ENCODE results near the gene IL1A.

The IL1A gene

DNA sequence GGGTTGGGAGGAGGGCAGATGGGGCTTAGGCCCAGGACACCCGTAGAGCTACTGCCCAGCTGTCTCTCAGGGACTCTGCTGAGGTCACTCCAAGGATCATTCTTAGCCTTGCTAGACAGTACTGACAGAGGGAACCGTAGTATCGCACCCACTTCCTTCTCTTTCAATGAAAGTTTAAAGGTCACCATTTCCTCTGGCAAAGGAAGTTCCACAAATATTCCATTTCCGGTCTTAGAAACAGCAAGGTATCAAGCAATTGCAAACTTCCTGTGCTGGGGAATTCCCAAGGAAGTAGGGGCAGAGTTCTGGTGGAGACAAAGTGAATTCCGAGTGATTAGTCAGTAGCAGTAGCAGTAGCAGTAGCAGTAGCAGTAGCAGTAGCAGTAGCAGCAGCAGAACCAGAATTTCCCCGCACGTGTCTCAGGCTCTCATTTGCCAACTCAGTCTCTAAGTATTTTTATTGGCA is 27.6 kb upstream of the IL1A start:
- 19% methylated on average over 2 of the region's 7 CpGs for WGBS (ENCODE audit: insufficient coverage)
- Histone ChIP-seq H3K27me3 (replicated peaks in 2 of 5; ENCODE audit: control insufficient read depth in 4 of 5, insufficient read depth in 5 of 5, low read length in 4 of 5) (no peaks in the 10 kb centered on the region), H3K36me3 (ENCODE audit: control insufficient read depth in 4 of 4, insufficient read depth in 4 of 4, low read length in 3 of 4) (no peaks in the 10 kb centered on the region), H3K4me3 (ENCODE audit: control insufficient read depth in 1 of 7, extremely low read depth in 1 of 7, insufficient read depth in 4 of 7, low read depth in 2 of 7, low read length in 6 of 7) (no peak overlapping the region), H3K9me3 (ENCODE audit: control extremely low read depth in 1 of 5, control insufficient read depth in 4 of 5, insufficient read depth in 2 of 5, low read depth in 1 of 5, low read length in 4 of 5) (peaks cover 0 to 7% (median 0%) of the 10 kb centered on the region in 5 experiments), H3K4me1 (ENCODE audit: control extremely low read depth in 1 of 4, control insufficient read depth in 4 of 4, insufficient read depth in 4 of 4, low read length in 3 of 4) (peaks cover 0 to 15% (median 4%) of the 10 kb centered on the region in 4 experiments), H3K27ac (ENCODE audit: insufficient read depth in 1 of 2, low read depth in 1 of 2, low read length in 2 of 2, poor library complexity in 1 of 2, severe bottlenecking in 2 of 2) (no peak overlapping the region)
- ChIA-PET POLR2A (no interaction called here), CTCF (interaction anchor here (0.9 to 1.4 kb wide), 5 partner anchors 11 to 130 kb away, joined by 3 to 5 read pairs (median 3); no protein-coding TSS in a partner anchor)
- peak in 2 of 3 donors; percentile 50 to 62 for DNase-seq

DNA sequence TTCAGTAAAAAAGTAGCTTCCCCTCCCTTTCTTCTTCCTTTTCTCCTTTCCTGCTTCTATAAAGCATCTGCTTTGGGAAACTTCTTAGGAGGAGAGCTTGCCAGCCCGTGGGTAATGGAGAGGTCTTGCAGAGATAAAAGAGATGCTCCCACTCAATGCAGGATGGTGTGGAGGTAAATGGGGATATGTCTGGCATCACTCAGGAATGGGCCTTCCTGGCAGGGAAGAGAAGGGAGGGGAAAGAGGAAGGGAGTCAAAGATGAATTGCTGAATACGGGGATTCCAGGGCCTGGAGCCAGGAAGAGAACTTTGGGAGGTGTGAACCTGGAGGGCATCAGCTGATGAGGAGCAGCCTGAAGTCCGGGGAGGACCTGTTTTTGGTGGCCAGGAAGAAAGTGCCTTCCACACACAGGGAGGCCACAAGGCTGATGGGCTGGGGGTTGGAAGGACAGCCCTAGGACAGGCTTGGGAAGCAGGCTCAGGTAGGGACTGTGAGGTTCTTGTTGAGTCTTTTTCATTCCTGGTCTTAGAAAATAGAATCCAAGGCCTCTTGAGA is 27.1 kb upstream of the IL1A start:
- no peak for DNase-seq
- Histone ChIP-seq H3K4me3 (ENCODE audit: control insufficient read depth in 1 of 7, extremely low read depth in 1 of 7, insufficient read depth in 4 of 7, low read depth in 2 of 7, low read length in 6 of 7) (no peak overlapping the region), H3K36me3 (ENCODE audit: control insufficient read depth in 4 of 4, insufficient read depth in 4 of 4, low read length in 3 of 4) (no peaks in the 10 kb centered on the region), H3K9me3 (ENCODE audit: control extremely low read depth in 1 of 5, control insufficient read depth in 4 of 5, insufficient read depth in 2 of 5, low read depth in 1 of 5, low read length in 4 of 5) (peaks cover 0 to 7% (median 0%) of the 10 kb centered on the region in 5 experiments), H3K4me1 (ENCODE audit: control extremely low read depth in 1 of 4, control insufficient read depth in 4 of 4, insufficient read depth in 4 of 4, low read length in 3 of 4) (peaks cover 0 to 15% (median 4%) of the 10 kb centered on the region in 4 experiments), H3K27ac (ENCODE audit: insufficient read depth in 1 of 2, low read depth in 1 of 2, low read length in 2 of 2, poor library complexity in 1 of 2, severe bottlenecking in 2 of 2) (no peak overlapping the region), H3K27me3 (replicated peaks in 2 of 5; ENCODE audit: control insufficient read depth in 4 of 5, insufficient read depth in 5 of 5, low read length in 4 of 5) (no peaks in the 10 kb centered on the region)
- WGBS (ENCODE audit: insufficient coverage) = 100% methylated on average over 2 of the region's 3 CpGs
- POLR2A ChIA-PET = no interaction called here
- CTCF ChIA-PET = interaction anchor here (0.9 to 1.4 kb wide), 3 partner anchors 20 to 75 kb away, joined by 3 to 5 read pairs (median 4); no protein-coding TSS in a partner anchor

DNA sequence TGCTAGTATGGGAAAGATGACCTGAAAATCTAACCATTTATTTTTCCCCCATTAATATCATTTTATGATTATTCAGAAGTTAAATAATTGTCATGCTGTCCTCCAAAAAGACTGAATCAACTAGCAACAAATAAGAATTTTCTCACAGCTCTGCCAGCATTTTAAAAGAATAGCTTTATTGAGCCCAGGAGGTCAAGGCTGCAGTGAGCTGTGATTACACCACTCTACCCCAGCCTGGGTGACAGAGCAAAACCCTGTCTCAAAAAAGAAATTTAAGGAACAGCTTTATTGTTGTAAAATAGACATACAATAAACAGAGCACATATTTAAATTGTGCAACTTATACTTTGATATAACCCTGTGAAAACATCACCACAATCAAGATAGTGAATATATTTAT is 24.8 kb upstream of the IL1A start:
- ChIA-PET CTCF (interaction anchor here (1.0 to 2.1 kb wide), 6 partner anchors 9 to 62 kb away, joined by 3 to 6 read pairs (median 3); no protein-coding TSS in a partner anchor), POLR2A (no interaction called here)
- Histone ChIP-seq H3K36me3 (ENCODE audit: control insufficient read depth in 4 of 4, insufficient read depth in 4 of 4, low read length in 3 of 4) (no peaks in the 10 kb centered on the region), H3K4me3 (ENCODE audit: control insufficient read depth in 1 of 7, extremely low read depth in 1 of 7, insufficient read depth in 4 of 7, low read depth in 2 of 7, low read length in 6 of 7) (no peak overlapping the region), H3K4me1 (ENCODE audit: control extremely low read depth in 1 of 4, control insufficient read depth in 4 of 4, insufficient read depth in 4 of 4, low read length in 3 of 4) (peaks cover 0 to 15% (median 4%) of the 10 kb centered on the region in 4 experiments), H3K27ac (ENCODE audit: insufficient read depth in 1 of 2, low read depth in 1 of 2, low read length in 2 of 2, poor library complexity in 1 of 2, severe bottlenecking in 2 of 2) (no peak overlapping the region), H3K27me3 (replicated peaks in 2 of 5; ENCODE audit: control insufficient read depth in 4 of 5, insufficient read depth in 5 of 5, low read length in 4 of 5) (no peaks in the 10 kb centered on the region), H3K9me3 (ENCODE audit: control extremely low read depth in 1 of 5, control insufficient read depth in 4 of 5, insufficient read depth in 2 of 5, low read depth in 1 of 5, low read length in 4 of 5) (peaks cover 0 to 7% (median 0%) of the 10 kb centered on the region in 5 experiments)
- no peak for DNase-seq

DNA sequence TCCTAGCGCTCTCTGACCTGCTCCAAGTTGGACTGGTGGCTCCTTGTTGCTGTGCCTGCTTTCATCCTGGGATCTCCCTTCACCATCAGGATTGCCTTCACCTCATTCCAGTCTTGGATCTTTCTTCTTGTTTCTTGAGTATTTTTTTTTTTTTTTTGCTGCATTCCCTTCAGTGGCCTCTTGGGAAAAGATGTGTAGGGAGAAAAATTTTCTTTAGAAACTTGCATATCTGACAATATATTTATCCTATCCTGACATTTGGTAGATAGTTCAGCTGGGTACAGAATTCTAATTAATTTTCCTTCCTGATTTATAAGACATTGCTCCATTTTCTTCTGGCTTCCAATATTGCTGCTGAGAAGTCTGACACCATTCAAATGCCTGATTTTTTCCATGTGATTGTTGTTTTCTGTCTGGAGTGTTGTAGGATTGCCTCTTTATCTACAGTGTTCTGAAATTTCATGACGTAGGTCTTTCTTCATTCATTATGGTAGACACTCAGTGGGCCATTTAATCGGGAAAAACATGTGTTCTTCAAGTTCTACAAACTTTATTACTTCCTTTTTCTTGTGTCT is 23.0 kb upstream of the IL1A start:
- H3K9me3 ChIP-seq (ENCODE audit: control extremely low read depth in 1 of 5, control insufficient read depth in 4 of 5, insufficient read depth in 2 of 5, low read depth in 1 of 5, low read length in 4 of 5) = peaks cover 0 to 7% (median 0%) of the 10 kb centered on the region in 5 experiments
- ChIA-PET POLR2A (no interaction called here), CTCF (interaction anchor here (0.6 kb wide), 1 partner anchor 52 kb away, joined by 3 read pairs; no protein-coding TSS in a partner anchor)
- no peaks in the 10 kb centered on the region for H3K36me3 ChIP-seq (ENCODE audit: control insufficient read depth in 4 of 4, insufficient read depth in 4 of 4, low read length in 3 of 4)
- H3K4me1 ChIP-seq (ENCODE audit: control extremely low read depth in 1 of 4, control insufficient read depth in 4 of 4, insufficient read depth in 4 of 4, low read length in 3 of 4) = peaks cover 0 to 12% (median 4%) of the 10 kb centered on the region in 4 experiments
- WGBS (ENCODE audit: insufficient coverage) = 100% methylated on average over 2 of the region's 3 CpGs
- no peaks in the 10 kb centered on the region for H3K27me3 ChIP-seq (replicated peaks in 2 of 5; ENCODE audit: control insufficient read depth in 4 of 5, insufficient read depth in 5 of 5, low read length in 4 of 5)
- no peak overlapping the region for H3K4me3 ChIP-seq (ENCODE audit: control insufficient read depth in 1 of 7, extremely low read depth in 1 of 7, insufficient read depth in 4 of 7, low read depth in 2 of 7, low read length in 6 of 7)
- H3K27ac ChIP-seq (ENCODE audit: insufficient read depth in 1 of 2, low read depth in 1 of 2, low read length in 2 of 2, poor library complexity in 1 of 2, severe bottlenecking in 2 of 2) = no peak overlapping the region
- DNase-seq = no peak

DNA sequence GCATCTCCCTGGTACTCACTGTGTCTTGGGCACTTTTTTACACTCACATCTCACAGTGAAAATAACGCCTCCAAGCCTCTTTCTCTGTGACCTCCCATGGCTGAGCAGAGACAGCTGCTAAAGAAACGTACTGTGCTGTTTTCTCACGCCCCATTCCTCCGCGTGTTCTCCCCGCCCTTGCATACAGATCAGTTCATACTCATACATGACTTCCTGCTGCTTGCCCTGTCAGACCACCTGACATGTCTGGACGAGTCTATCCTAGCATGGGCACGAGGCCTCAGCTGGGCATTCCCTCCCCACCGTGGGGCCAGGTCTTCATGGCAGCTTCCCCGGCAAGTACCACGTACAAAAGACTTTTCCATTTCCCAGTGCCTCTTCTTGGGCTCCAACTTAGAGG is 21.2 kb upstream of the IL1A start:
- no peak for DNase-seq
- WGBS (ENCODE audit: insufficient coverage) = 94% methylated on average over 9 of the region's 11 CpGs
- Histone ChIP-seq H3K9me3 (ENCODE audit: control extremely low read depth in 1 of 5, control insufficient read depth in 4 of 5, insufficient read depth in 2 of 5, low read depth in 1 of 5, low read length in 4 of 5) (peaks cover 0 to 7% (median 0%) of the 10 kb centered on the region in 5 experiments), H3K4me1 (ENCODE audit: control extremely low read depth in 1 of 4, control insufficient read depth in 4 of 4, insufficient read depth in 4 of 4, low read length in 3 of 4) (no peaks in the 10 kb centered on the region), H3K27me3 (replicated peaks in 2 of 5; ENCODE audit: control insufficient read depth in 4 of 5, insufficient read depth in 5 of 5, low read length in 4 of 5) (no peaks in the 10 kb centered on the region), H3K4me3 (ENCODE audit: control insufficient read depth in 1 of 7, extremely low read depth in 1 of 7, insufficient read depth in 4 of 7, low read depth in 2 of 7, low read length in 6 of 7) (no peak overlapping the region), H3K36me3 (ENCODE audit: control insufficient read depth in 4 of 4, insufficient read depth in 4 of 4, low read length in 3 of 4) (no peaks in the 10 kb centered on the region), H3K27ac (ENCODE audit: insufficient read depth in 1 of 2, low read depth in 1 of 2, low read length in 2 of 2, poor library complexity in 1 of 2, severe bottlenecking in 2 of 2) (no peak overlapping the region)
- ChIA-PET POLR2A (no interaction called here), CTCF (interaction anchor here (0.6 to 1.4 kb wide), 4 partner anchors 8 to 77 kb away, joined by 3 to 4 read pairs (median 4); no protein-coding TSS in a partner anchor)

DNA sequence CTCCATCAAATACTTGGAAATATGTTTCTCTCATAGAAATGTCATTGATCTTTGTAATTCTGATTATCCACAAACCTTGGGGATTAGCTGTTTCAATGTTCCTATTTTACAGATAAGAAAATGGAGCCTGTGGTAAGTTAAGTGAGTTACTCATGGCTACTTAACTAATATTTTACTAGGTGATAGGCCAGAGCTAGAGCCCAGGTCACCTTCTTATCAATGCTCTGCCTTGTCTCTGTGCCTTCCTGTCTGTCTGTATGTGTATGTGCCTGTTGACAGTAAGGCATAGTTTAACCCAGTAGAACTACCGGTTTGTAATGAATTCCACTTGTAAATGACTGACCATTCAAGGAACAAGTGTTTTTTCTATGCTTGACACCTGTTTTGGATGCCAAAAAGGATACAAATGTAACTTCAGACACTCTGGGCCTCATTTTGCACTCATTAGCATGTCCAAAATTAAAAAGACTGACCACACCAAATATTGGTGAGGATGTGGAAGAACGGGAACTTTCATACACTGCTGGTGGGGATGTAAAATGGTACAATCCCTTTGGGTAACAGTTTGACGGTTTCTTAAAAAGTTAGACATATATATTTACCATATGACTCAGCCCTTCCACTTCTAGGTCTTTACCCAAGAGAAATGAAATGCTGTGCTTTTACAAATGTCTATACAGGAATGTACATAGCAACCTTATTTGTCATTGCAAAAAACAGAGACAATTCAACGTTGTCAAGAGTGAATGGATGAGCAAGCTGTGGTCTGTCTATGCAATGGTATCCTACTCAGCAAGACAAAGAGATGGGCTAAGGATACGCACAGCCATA is 19.6 kb upstream of the IL1A start:
- Histone ChIP-seq H3K27me3 (replicated peaks in 2 of 5; ENCODE audit: control insufficient read depth in 4 of 5, insufficient read depth in 5 of 5, low read length in 4 of 5) (no peaks in the 10 kb centered on the region), H3K9me3 (ENCODE audit: control extremely low read depth in 1 of 5, control insufficient read depth in 4 of 5, insufficient read depth in 2 of 5, low read depth in 1 of 5, low read length in 4 of 5) (peaks cover 0 to 7% (median 0%) of the 10 kb centered on the region in 5 experiments), H3K36me3 (ENCODE audit: control insufficient read depth in 4 of 4, insufficient read depth in 4 of 4, low read length in 3 of 4) (no peaks in the 10 kb centered on the region), H3K4me3 (ENCODE audit: control insufficient read depth in 1 of 7, extremely low read depth in 1 of 7, insufficient read depth in 4 of 7, low read depth in 2 of 7, low read length in 6 of 7) (no peak overlapping the region), H3K27ac (ENCODE audit: insufficient read depth in 1 of 2, low read depth in 1 of 2, low read length in 2 of 2, poor library complexity in 1 of 2, severe bottlenecking in 2 of 2) (no peak overlapping the region), H3K4me1 (ENCODE audit: control extremely low read depth in 1 of 4, control insufficient read depth in 4 of 4, insufficient read depth in 4 of 4, low read length in 3 of 4) (peaks cover 2 to 10% (median 8%) of the 10 kb centered on the region in 4 experiments)
- WGBS (ENCODE audit: insufficient coverage) = 100% methylated on average over 1 of the region's 5 CpGs
- CTCF ChIA-PET = interaction anchor here (1.4 to 1.5 kb wide), 2 partner anchors 9 to 10 kb away, joined by 3 to 4 read pairs; no protein-coding TSS in a partner anchor
- POLR2A ChIA-PET = interaction anchor here (0.6 kb wide), 1 partner anchor 32 kb away, joined by 3 read pairs; no protein-coding TSS in a partner anchor
- no peak for DNase-seq
